Middle frontal gyrus (tissue), 1 donor: ENCODE data around the gene SDHD.
A peak's percentile ranks its signal among the peaks of the same experiment; 100 is the strongest.
"Not testable (repeated sequence)": the region's sequence is repeated elsewhere in the genome, so short reads cannot be mapped to it uniquely, and the experiment has no call there.

Source experiments
- DNase-seq: peaks from one replicate; pipeline ENCODE4 v3.0.0-alpha.2; 2015; ENCODE audit warnings: low spot score; ENCODE audit errors: extremely low spot score

The SDHD gene

GRCh38 chr11:112086422-112087191 lies at the start of gene SDHD, which contains the start of gene TIMM8B:
SDHD (plus strand) TSS chr11:112086873; CDS start chr11:112086908, 35 bp downstream.
TIMM8B (minus strand) TSS chr11:112086756; CDS start chr11:112086723, 33 bp downstream.
- peak; percentile 96 for DNase-seq

GRCh38 chr11:112037527-112037926 lies 49.1 kb upstream of the SDHD start:
- DNase-seq = no peak

- no peak for DNase-seq
Observed at GRCh38 chr11:112042161-112042960, 44.3 kb upstream of the SDHD start.

- no peak for DNase-seq
Observed at GRCh38 chr11:112042961-112043304, 43.7 kb upstream of the SDHD start.

GRCh38 chr11:112044961-112045360 lies 41.7 kb upstream of the SDHD start:
- DNase-seq = no peak

GRCh38 chr11:112046647-112047046 lies 40.0 kb upstream of the SDHD start:
- DNase-seq = not testable (repeated sequence)

- DNase-seq = not testable (repeated sequence)
Observed at GRCh38 chr11:112048256-112048655, 38.4 kb upstream of the SDHD start.

- no peak for DNase-seq
Observed at GRCh38 chr11:112049777-112050176, 36.9 kb upstream of the SDHD start.

GRCh38 chr11:112050721-112051120 lies 36.0 kb upstream of the SDHD start:
- DNase-seq = no peak

GRCh38 chr11:112051768-112052167 lies 34.9 kb upstream of the SDHD start:
- DNase-seq = no peak

- DNase-seq = no peak
Observed at GRCh38 chr11:112057170-112057569, 29.5 kb upstream of the SDHD start.

- no peak for DNase-seq
Observed at GRCh38 chr11:112058103-112058502, 28.6 kb upstream of the SDHD start.

GRCh38 chr11:112062923-112063322 lies 23.8 kb upstream of the SDHD start:
- DNase-seq = no peak

- DNase-seq = peak; percentile 40
Observed at GRCh38 chr11:112073941-112074811, 12.5 kb upstream of the SDHD start, which contains the start of the genes NKAPD1 and PIH1D2. NKAPD1 (plus strand) TSS chr11:112074299; CDS start chr11:112075575, 1,276 bp downstream. PIH1D2 (minus strand) TSS chr11:112074017; CDS start chr11:112073174, 843 bp downstream.

GRCh38 chr11:112082729-112083128 lies 3.9 kb upstream of the SDHD start:
- no peak for DNase-seq

GRCh38 chr11:112085822-112086421 lies 751 bp upstream of the SDHD start:
- no peak for DNase-seq

GRCh38 chr11:112087212-112087611 lies 539 bp downstream of the SDHD start:
- no peak for DNase-seq

GRCh38 chr11:112095302-112095701 lies 8.6 kb downstream of the SDHD start:
- not testable (repeated sequence) for DNase-seq

GRCh38 chr11:112096194-112096593 lies 9.5 kb downstream of the SDHD start:
- DNase-seq = no peak

- DNase-seq = no peak
Observed at GRCh38 chr11:112097734-112098528, 11.3 kb downstream of the SDHD start.
